ACC112 (cell line): Measurements from ENCODE around the gene MSS51.

Source experiments
- H2AFZ ChIP-seq: fragments of 200-600 bp; sonication (generic); one replicate; pipeline ENCODE4 v1.6.0; 2017; ENCODE audit warnings: antibody characterized with exemption, low read length; ENCODE audit not compliant: unreplicated experiment
- H3K27ac ChIP-seq: fragments of 200-600 bp; sonication (generic); 2 replicates; pipeline ENCODE4 v1.5.1; 2014; ENCODE audit warnings: low read depth, mild to moderate bottlenecking, antibody characterized with exemption, low read length, moderate library complexity
- H3K27me3 ChIP-seq: fragments of 200-600 bp; sonication (generic); 2 replicates; pipeline ENCODE4 v1.6.1; 2014; ENCODE audit warnings: mild to moderate bottlenecking, antibody characterized with exemption, low read length, moderate library complexity, mixed read lengths; ENCODE audit not compliant: insufficient read depth
- H3K36me3 ChIP-seq: fragments of 200-600 bp; sonication (generic); 2 replicates; pipeline ENCODE4 v1.6.1; 2016; ENCODE audit warnings: mild to moderate bottlenecking, antibody characterized with exemption, low read length, moderate library complexity, mixed read lengths; ENCODE audit not compliant: insufficient read depth
- H3K4me1 ChIP-seq: fragments of 200-600 bp; sonication (generic); one replicate; pipeline ENCODE4 v1.6.1; 2016; ENCODE audit warnings: low read length, mixed read lengths; ENCODE audit not compliant: insufficient read depth, unreplicated experiment, control insufficient read depth
- H3K4me3 ChIP-seq: fragments of 200-600 bp; sonication (generic); 2 replicates; pipeline ENCODE4 v1.5.1; 2014; ENCODE audit warnings: mild to moderate bottlenecking, low read depth, low read length
- H3K79me2 ChIP-seq: fragments of 200-600 bp; sonication (generic); one replicate; pipeline ENCODE4 v1.6.0; 2016; ENCODE audit warnings: low read length; ENCODE audit not compliant: control insufficient read depth, unreplicated experiment, insufficient read depth

Gene MSS51

DNA sequence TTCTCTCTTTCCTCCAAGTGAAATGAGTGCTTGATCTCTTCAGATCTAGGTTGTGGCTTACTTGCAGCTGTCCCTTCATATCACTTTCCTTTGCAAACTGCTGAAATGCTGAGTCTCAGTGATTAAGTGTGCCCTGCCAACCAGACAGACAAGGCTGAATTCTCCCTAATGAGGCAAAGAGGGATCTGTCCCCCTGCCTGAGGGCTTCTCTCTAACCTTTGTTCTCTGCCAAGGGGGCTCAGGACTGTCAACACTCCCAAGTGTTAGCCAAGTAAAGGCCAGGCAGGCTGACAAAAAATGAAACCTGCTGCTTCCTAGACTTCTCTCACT lies at the start of gene MSS51:
Gene MSS51, minus strand, starts transcription at position 24 of the 330 bp plus-strand sequence. CDS start 5,277 bp downstream, outside the sequence.
- H3K27me3 ChIP-seq = no peaks in the 10 kb centered on the region
- H3K27ac ChIP-seq = no peak within 1 kb of the TSS
- H3K36me3 ChIP-seq = peaks cover 12% of the 10 kb centered on the region
- no peak within 1 kb of the TSS for H2AFZ ChIP-seq
- H3K4me1 ChIP-seq = peaks cover 1% of the 10 kb centered on the region
- no peak within 1 kb of the TSS for H3K4me3 ChIP-seq
- no peaks in the 10 kb centered on the region for H3K79me2 ChIP-seq

DNA sequence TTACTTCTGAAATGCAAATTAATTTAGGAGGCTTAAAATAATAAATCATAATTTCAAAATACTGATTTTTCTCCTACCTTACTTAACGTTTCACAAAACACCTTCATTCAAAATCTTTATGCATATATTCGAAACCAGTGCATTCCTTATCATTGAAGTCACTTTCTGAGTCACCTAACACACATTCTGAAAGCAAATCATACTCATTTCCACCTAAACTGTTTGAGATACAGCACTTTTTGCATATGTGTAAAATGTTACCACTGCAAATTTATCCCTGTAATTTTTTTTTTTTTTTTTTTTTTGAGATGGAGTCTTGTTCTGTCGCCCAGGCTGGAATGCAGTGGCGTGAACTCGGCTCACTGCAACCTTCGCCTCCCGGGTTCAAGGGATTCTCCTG lies 46.8 kb upstream of the MSS51 start:
- Histone ChIP-seq H3K36me3 (peaks cover 14% of the 10 kb centered on the region), H3K27me3 (no peaks in the 10 kb centered on the region), H3K4me1 (peaks cover 20% of the 10 kb centered on the region), H3K79me2 (peaks cover 27% of the 10 kb centered on the region), H3K27ac (no peak overlapping the region), H2AFZ (no peak overlapping the region), H3K4me3 (no peak overlapping the region)

DNA sequence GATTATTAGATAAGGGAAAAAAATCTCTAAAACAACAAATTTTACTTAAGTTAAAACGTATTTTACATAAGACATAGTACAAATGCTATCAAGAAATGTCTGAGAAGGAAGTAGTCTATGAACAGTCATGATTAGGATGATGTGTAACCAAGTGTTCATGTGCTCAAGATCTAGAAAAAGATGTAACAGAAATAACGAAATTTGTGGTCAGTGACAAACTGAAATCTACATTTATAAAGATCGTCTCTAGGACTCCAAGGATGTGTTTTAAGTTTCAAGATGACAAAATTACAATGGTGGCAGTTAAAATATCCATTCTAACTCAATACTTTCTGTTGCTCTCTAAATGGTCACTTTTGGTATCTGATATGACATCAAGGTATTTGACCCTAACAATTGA lies 45.3 kb upstream of the MSS51 start:
- no peak overlapping the region for H3K4me3 ChIP-seq
- peaks cover 12% of the 10 kb centered on the region for H3K79me2 ChIP-seq
- H2AFZ ChIP-seq = no peak overlapping the region
- H3K27me3 ChIP-seq = no peaks in the 10 kb centered on the region
- peaks cover 17% of the 10 kb centered on the region for H3K4me1 ChIP-seq
- peaks cover 14% of the 10 kb centered on the region for H3K36me3 ChIP-seq
- H3K27ac ChIP-seq = no peak overlapping the region

GRCh38 chr10:73471226-73471625 lies 37.9 kb upstream of the MSS51 start:
- Histone ChIP-seq H3K4me1 (no peaks in the 10 kb centered on the region), H3K79me2 (no peaks in the 10 kb centered on the region), H3K27ac (no peak overlapping the region), H3K4me3 (no peak overlapping the region), H3K36me3 (peaks cover 14% of the 10 kb centered on the region), H2AFZ (no peak overlapping the region), H3K27me3 (no peaks in the 10 kb centered on the region)

- no peak overlapping the region for H3K27ac ChIP-seq
- no peak overlapping the region for H2AFZ ChIP-seq
- H3K36me3 ChIP-seq = peaks cover 15% of the 10 kb centered on the region
Observed at GRCh38 chr10:73469579-73469978, 36.2 kb upstream of the MSS51 start.

GRCh38 chr10:73467206-73467605 lies 33.8 kb upstream of the MSS51 start:
- Histone ChIP-seq H3K27me3 (no peaks in the 10 kb centered on the region), H3K36me3 (peaks cover 15% of the 10 kb centered on the region), H3K4me1 (no peaks in the 10 kb centered on the region), H2AFZ (no peak overlapping the region), H3K79me2 (no peaks in the 10 kb centered on the region), H3K4me3 (no peak overlapping the region), H3K27ac (no peak overlapping the region)

More at GRCh38 chr10:73469579-73469978, 36.2 kb upstream of the MSS51 start:
- no peaks in the 10 kb centered on the region for H3K4me1 ChIP-seq
- no peak overlapping the region for H3K4me3 ChIP-seq
- H3K27me3 ChIP-seq = no peaks in the 10 kb centered on the region
- H3K79me2 ChIP-seq = no peaks in the 10 kb centered on the region

DNA sequence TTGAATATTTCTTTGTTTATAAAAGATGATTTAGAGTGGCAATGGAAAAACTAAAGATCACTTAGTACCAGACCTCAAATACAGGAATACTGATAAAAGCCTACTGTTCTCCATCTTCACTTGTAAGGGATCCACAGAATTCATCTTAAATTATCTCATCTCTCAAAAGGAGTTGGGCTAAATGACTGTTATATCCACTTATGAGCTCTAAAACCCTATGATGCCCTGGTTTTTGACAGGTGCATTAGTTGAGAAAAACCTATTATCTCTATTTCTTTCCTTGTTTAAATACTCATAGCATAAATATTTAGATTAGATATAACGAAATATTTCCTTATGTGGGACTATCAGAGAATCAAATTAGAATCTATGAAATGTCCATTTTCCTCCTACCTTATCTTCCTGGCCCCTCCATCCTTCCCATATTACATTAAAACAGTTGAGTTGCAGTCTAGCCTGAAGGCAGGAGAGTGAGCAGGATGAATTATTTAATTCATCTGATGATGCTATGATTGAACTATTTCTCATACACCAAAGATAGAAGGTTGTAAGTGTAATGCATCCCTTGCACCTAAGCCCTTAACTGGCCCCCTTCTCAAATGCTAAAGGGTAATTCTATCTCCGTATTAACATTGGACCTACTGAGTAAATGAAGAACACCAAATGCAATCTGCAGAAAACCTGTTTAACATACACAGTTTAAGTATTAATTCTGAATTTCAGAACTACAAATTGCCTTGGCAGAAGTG lies 32.8 kb upstream of the MSS51 start:
- Histone ChIP-seq H3K79me2 (no peaks in the 10 kb centered on the region), H3K36me3 (peaks cover 12% of the 10 kb centered on the region), H3K4me3 (no peak overlapping the region), H3K27ac (no peak overlapping the region), H3K27me3 (no peaks in the 10 kb centered on the region), H2AFZ (no peak overlapping the region), H3K4me1 (no peaks in the 10 kb centered on the region)

DNA sequence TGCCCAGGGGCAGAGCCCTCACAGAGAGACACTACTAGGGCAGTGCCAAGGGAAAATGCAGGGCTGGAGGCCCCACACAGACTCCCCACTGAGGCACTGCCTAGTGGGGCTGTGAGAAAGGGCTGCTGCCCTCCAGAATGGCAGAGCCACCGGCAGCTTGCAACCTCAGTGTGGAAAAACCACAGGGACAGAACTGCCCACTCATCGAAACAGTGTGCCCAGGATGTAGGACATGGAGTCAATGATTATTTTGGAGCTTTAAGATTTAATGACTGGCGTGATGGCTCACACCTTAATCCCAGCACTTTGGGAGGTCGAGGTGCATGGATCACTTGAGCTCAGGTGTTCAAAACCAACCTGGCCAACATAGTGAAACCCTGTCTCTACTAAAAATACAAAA lies 27.5 kb upstream of the MSS51 start:
- Histone ChIP-seq H3K27ac (no peak overlapping the region), H3K36me3 (0 out of 2 replicates have a peak, but pooled peaks cover 8% of the 10 kb centered on the region), H3K4me1 (no peaks in the 10 kb centered on the region), H2AFZ (no peak overlapping the region), H3K4me3 (no peak overlapping the region), H3K79me2 (no peaks in the 10 kb centered on the region), H3K27me3 (no peaks in the 10 kb centered on the region)

GRCh38 chr10:73459683-73460314 lies 26.4 kb upstream of the MSS51 start:
- no peak overlapping the region for H2AFZ ChIP-seq
- no peaks in the 10 kb centered on the region for H3K79me2 ChIP-seq
- H3K27me3 ChIP-seq = no peaks in the 10 kb centered on the region
- H3K27ac ChIP-seq = no peak overlapping the region
- H3K36me3 ChIP-seq = 0 out of 2 replicates have a peak, but pooled peaks cover 8% of the 10 kb centered on the region
- no peaks in the 10 kb centered on the region for H3K4me1 ChIP-seq
- H3K4me3 ChIP-seq = no peak overlapping the region

- no peak overlapping the region for H3K27ac ChIP-seq
- no peak overlapping the region for H2AFZ ChIP-seq
- no peak overlapping the region for H3K4me3 ChIP-seq
- no peaks in the 10 kb centered on the region for H3K4me1 ChIP-seq
- H3K79me2 ChIP-seq = no peaks in the 10 kb centered on the region
- no peaks in the 10 kb centered on the region for H3K27me3 ChIP-seq
- peaks cover 8% of the 10 kb centered on the region; the same call in 1 of the 2 replicates for H3K36me3 ChIP-seq
Observed at GRCh38 chr10:73456187-73456890, 23.0 kb upstream of the MSS51 start.
